NCI-H82 (cell line): Measurements from ENCODE around the gene MEGF11.

Experiments used
- DNase-seq: peaks from one replicate; lab custom pipeline; 2025; lab: John Stamatoyannopoulos, UW

MEGF11 gene

GRCh38 chr15:66092053-66093016, 161.2 kb downstream of the MEGF11 start:
- DNase-seq, result peak; percentile 55

GRCh38 chr15:66089509-66089908, 164.0 kb downstream of the MEGF11 start:
- no peak for DNase-seq

DNA sequence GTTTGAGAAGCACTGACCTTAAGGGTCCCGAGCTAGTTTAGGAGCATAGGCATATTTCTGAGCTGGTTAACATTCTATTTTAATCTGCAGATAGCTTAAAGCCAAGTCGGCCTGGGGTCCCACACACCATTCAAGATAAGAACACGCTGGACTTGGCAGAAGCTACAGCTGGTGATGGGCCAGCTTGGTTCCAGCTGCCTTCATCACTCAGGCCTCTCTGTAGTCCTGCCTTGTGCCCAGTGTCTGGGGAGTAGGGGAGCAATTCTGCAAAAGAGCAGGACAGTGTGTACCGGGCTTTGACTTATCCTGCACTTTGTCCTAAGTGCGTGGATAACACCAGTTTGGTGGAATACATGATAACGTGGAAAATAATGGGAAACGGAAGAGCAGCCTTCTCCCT, 164.5 kb downstream of the MEGF11 start:
- no peak for DNase-seq

DNA sequence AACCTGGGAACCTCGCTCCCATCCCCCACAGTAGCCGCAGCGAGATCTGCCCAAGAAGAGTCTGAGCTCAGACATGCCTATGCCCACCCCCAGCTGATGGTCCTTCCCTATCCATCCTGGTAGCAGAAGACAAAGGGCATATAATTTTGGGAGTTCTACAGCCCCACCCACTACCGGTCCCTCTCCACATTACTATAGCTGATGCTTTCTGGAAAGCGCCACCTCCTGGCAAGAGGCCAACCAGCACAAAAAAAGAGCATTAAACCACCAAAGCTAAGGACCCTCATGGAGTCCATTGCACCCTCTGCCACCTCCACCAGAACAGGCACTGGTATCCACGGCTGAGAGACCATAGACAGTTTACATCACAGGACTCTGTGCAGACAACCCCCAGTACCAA, 168.4 kb downstream of the MEGF11 start:
- peak; percentile 74 for DNase-seq

GRCh38 chr15:66084704-66085103, 168.8 kb downstream of the MEGF11 start:
- no peak for DNase-seq

GRCh38 chr15:66080717-66081398, 172.7 kb downstream of the MEGF11 start:
- peak; percentile 33 for DNase-seq

- DNase-seq, result no peak
Observed at GRCh38 chr15:66078929-66079275, 174.6 kb downstream of the MEGF11 start.

GRCh38 chr15:66078196-66078928, 175.2 kb downstream of the MEGF11 start:
- no peak for DNase-seq

DNA sequence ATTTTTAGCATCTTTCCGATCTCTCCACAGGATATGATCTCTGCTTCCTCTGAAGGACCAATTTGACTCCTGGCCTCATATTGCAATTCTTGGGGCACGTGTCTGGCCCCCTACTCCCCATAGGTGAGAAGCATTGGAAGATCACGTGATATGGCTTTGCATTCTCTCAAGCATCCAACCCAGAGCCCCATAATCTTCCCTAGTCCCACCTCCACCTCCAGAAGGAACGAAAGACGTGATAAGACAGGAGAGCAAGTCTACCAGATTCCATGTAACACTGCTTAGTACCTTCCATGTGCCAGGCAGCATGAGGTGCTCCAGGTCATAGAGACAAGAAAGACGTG, 176.3 kb downstream of the MEGF11 start:
- DNase-seq, result no peak

DNA sequence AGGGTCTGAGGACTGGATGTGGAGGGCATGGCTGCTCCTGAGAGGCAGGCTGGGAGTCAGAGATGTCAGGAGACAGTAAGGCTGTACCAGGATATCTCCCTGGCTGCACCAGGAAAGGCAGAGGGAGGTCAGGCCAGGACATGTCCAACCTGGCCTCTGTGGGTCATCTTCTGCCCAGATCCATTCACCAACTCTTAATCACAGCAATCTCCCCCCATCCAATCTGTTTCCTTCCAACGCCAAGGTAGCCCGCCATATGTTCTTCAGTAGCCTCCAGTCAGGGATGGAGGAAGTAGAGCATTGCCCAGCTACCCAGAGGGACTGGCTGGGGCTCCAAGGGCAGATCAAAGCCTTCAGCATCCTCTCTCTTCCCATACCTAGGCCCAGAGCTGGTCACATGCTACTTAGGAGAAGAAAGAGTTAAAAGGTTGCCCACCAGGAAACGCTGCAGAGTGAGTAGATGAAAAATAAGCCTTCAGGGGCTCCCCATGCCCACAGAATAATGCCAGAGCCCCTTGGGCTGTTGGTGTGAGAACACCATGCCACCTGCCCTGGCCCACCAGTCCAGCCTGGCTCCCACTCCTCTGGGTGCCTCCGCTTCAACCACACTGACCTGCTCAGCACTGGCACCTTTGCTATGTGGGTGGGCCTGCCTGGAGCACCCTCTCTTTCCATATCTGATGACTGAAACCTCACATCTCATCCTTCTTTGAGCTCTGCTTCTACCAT, 176.8 kb downstream of the MEGF11 start:
- DNase-seq, result no peak

GRCh38 chr15:66075947-66076346, 177.6 kb downstream of the MEGF11 start:
- no peak for DNase-seq

DNA sequence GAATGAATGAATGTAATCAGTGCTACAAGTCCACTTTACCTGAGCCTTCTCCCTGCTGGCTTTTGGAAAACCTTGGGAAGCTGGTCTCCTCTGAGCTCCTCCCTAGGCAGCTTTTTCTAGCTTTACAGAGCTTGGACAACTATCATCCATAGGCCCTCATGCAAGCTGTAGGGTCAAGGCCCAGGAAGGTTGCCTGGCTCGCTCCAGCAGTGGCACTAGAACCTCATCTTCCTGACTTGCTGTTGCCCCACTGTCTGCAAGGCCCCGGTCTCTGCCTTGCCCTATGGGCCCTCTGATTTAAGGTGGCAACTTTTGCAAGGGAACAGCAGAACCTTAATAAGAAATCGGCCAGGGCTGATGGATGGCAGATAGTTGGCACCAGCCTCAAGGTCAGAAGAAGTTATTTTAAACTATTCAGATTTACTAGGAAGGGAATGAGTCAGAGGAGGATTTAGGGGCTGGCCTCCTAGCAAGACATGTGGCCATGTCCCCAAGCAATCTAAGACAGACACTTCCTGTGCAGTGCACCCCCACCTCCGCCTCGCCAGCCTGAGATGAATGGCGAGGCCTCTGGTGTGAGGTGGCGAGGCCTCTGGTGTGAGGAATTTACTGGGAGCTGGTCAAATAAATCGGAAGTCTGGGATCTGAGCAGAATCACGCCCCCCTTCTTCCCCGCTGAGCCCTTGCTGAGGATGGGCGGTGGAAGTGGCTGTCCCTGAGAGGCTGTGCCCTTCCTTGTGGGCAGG, 180.8 kb downstream of the MEGF11 start:
- DNase-seq, result no peak

- no peak for DNase-seq
Observed at GRCh38 chr15:66071921-66072295, 181.6 kb downstream of the MEGF11 start.

GRCh38 chr15:66071160-66071920, 182.2 kb downstream of the MEGF11 start:
- no peak for DNase-seq

DNA sequence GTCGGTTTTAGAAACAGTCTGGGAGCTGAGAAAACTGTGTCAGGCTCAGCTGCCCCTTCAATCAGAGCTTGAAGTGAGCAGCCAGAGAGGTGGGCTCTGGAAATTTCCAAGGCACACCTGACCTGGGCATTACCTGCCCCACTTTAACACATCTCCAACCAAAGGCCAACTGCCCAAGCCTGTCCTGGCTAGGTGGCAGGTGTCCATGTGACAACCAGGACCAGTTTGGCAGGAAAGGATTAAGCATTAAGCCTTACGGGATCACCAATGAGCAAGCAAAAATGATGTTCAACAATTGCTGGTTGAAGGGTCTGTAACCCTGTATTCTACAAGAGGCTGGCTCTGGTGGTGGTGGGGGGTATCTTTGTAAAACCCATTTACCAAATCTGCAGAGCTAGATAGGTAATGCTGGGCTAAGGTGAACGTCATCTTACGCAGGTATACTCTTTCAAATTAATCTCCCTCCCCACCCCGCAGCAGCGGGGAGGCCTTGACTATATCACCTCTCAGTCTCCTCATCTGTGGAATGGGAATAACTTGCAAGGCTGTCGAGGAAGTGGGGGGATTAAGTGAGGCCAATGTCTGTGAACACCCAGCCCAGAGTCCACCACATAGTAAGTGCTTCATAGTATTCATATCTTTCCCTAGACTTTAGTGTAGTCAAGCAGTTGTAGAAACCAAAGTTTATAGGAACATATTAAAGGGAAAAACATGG, 183.2 kb downstream of the MEGF11 start:
- DNase-seq, result peak; percentile 43

GRCh38 chr15:66069751-66070150, 183.8 kb downstream of the MEGF11 start:
- no peak for DNase-seq

- no peak for DNase-seq
Observed at GRCh38 chr15:66068801-66069200, 184.7 kb downstream of the MEGF11 start.

GRCh38 chr15:66067687-66068086, 185.9 kb downstream of the MEGF11 start:
- peak; percentile 14 for DNase-seq

- DNase-seq, result peak; percentile 24
Observed at GRCh38 chr15:66066481-66066880, 187.1 kb downstream of the MEGF11 start.

GRCh38 chr15:66066005-66066404, 187.5 kb downstream of the MEGF11 start:
- no peak for DNase-seq
